Smooth muscle cell (in vitro differentiated cells): Measurements from ENCODE around the gene SHTN1. TPM values are rescaled to one million over a fixed set of nuclear protein-coding genes. Genes with fewer than 3 reads are reported as not detected.

Experiments used
- DNase-seq: peaks from one replicate; lab custom pipeline; 2025; ENCODE audit not compliant: unreplicated experiment; lab: John Stamatoyannopoulos, UW
- H2AFZ ChIP-seq: fragments of 200-600 bp; sonication (generic); 2 replicates; pipeline ENCODE4 v1.6.0; 2016; ENCODE audit warnings: antibody characterized with exemption, low read depth, mild to moderate bottlenecking
- H3F3A ChIP-seq: fragments of 200-600 bp; sonication (generic); 2 replicates; pipeline ENCODE4 v1.6.0; 2017; ENCODE audit warnings: antibody characterized with exemption, low read depth
- H3K27ac ChIP-seq: fragments of 200-600 bp; sonication (generic); 2 replicates; pipeline ENCODE4 v1.5.1; 2016; ENCODE audit warnings: low read depth, mild to moderate bottlenecking
- H3K27me3 ChIP-seq: fragments of 200-600 bp; sonication (generic); 2 replicates; pipeline ENCODE4 v1.6.1; 2016; ENCODE audit warnings: low read depth, mild to moderate bottlenecking
- H3K36me3 ChIP-seq: fragments of 200-600 bp; sonication (generic); 2 replicates; pipeline ENCODE4 v1.5.1; 2016; ENCODE audit warnings: low read depth
- H3K4me1 ChIP-seq: fragments of 200-600 bp; sonication (generic); 2 replicates; pipeline ENCODE4 v1.5.1; 2016; ENCODE audit warnings: low read depth
- H3K4me2 ChIP-seq: fragments of 200-600 bp; sonication (generic); 2 replicates; pipeline ENCODE4 v1.6.0; 2016; ENCODE audit warnings: mild to moderate bottlenecking
- H3K4me3 ChIP-seq: fragments of 200-600 bp; sonication (generic); 2 replicates; pipeline ENCODE4 v1.5.1; 2016; ENCODE audit warnings: mild to moderate bottlenecking
- H3K79me2 ChIP-seq: fragments of 200-600 bp; sonication (generic); 2 replicates; pipeline ENCODE4 v1.6.0; 2016; ENCODE audit warnings: low read depth, mild to moderate bottlenecking
- H3K9ac ChIP-seq: fragments of 200-600 bp; sonication (generic); 2 replicates; pipeline ENCODE4 v1.6.0; 2016; ENCODE audit warnings: low read depth
- H3K9me3 ChIP-seq: fragments of 200-600 bp; sonication (generic); replicated peaks from 2 replicates; pipeline ENCODE4 v1.5.1; 2016; ENCODE audit warnings: low read depth
- H4K20me1 ChIP-seq: fragments of 200-600 bp; sonication (generic); 2 replicates; pipeline ENCODE4 v1.6.0; 2016; ENCODE audit warnings: low read depth
- CTCF ChIP-seq: fragments of 200-600 bp; sonication (generic); IDR thresholded peaks from 2 replicates; pipeline ENCODE4 v1.5.1; 2017; ENCODE audit warnings: borderline replicate concordance, mild to moderate bottlenecking, antibody characterized with exemption; ENCODE audit not compliant: insufficient read depth, poor library complexity, severe bottlenecking
- WGBS: methylation state at CpG from one replicate; pipeline ENCODE4 v1.1.7; 2016; ENCODE audit warnings: low lambda C conversion rate; 5-methylcytosine and 5-hydroxymethylcytosine counted together
- polyA plus RNA-seq: library from polyadenylated mRNA; unstranded; fragments of >200 nt; fragmentation: Nextera tagmentation; extraction: Ambion mirVana; gene quantifications from 2 replicates; pipeline ENCODE4 v1.2.1, GENCODE V29; 2016
- total RNA-seq: library from RNA; depleted of rRNA; stranded (reverse); fragments of >200 nt; gene quantifications from 2 replicates; pipeline ENCODE4 v1.2.3, GENCODE V29; 2014

SHTN1 gene
- total and polyA plus RNA-seq, 2 experiments from 2014 or later, result 1.3 to 39.2 TPM

- Histone ChIP-seq H3K27me3 (no peaks in the 10 kb centered on the region), H3K9me3 (no peaks in the 10 kb centered on the region), H4K20me1 (no peaks in the 10 kb centered on the region), H3K36me3 (no peaks in the 10 kb centered on the region), H3K27ac (peak overlapping the region; percentile 10), H2AFZ (no peak overlapping the region), H3K4me1 (no peaks in the 10 kb centered on the region), H3K4me3 (no peak overlapping the region), H3K4me2 (no peak overlapping the region), H3F3A (no peaks in the 10 kb centered on the region), H3K9ac (no peak overlapping the region), H3K79me2 (no peaks in the 10 kb centered on the region)
- no peak for DNase-seq
- TF ChIP-seq CTCF, result no peak
- WGBS, result 86% methylated on average over 5 of the region's 5 CpGs
Measured at GRCh38 chr10:116960066-116960776, 44.8 kb downstream of the SHTN1 start.

DNA sequence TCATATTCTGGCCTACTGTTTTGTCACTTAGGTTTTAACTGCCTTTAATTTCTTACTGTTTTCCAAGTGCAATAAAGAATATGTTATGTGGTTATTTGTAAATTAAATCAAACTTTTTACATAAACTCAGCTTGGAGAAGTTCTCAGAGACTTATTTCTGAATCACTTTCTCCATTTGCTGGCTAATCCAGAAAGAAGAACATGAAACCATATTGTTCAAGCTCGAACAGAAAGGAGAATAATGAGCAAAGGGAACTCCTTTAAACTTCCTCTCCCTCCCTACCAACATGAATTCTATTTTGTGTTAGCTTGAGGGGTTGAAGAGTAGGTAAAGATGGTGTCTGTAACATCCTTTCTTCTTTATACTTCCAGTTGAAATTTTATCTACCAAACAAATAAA is 52.3 kb downstream of the SHTN1 start:
- Histone ChIP-seq H3K9me3 (no peaks in the 10 kb centered on the region), H3K4me1 (peaks cover 2% of the 10 kb centered on the region), H3K9ac (no peak overlapping the region), H4K20me1 (no peaks in the 10 kb centered on the region), H3K27ac (no peak overlapping the region), H3K27me3 (no peaks in the 10 kb centered on the region), H2AFZ (no peak overlapping the region), H3K4me2 (no peak overlapping the region), H3F3A (peaks cover 4% of the 10 kb centered on the region), H3K79me2 (no peaks in the 10 kb centered on the region), H3K4me3 (no peak overlapping the region), H3K36me3 (no peaks in the 10 kb centered on the region)
- 97% methylated on average over 1 of the region's 1 CpG for WGBS
- DNase-seq, result no peak
- TF ChIP-seq CTCF, result no peak

DNA sequence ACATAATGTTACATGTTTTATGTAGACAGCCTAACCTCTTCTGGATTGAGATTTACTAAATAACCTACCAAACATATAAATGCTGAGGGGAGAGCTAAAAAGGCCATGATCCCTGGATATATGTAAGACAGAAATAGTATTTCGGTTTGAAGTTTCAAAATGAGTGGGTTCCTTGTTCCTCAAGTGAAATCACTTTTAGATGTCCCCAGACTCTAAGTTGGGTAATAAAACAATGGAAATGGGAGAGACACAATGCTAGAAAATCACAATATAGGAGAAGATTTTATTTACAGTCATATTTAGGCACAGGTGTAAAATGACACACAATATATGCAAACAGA is 56.5 kb downstream of the SHTN1 start:
- DNase-seq, result no peak
- peaks cover 4% of the 10 kb centered on the region for H3F3A ChIP-seq
- H3K9ac ChIP-seq, result no peak overlapping the region
- no peak overlapping the region for H2AFZ ChIP-seq
- no peak for TF ChIP-seq CTCF
- H3K4me1 ChIP-seq, result peaks cover 7% of the 10 kb centered on the region
- no peak overlapping the region for H3K4me3 ChIP-seq
- no peaks in the 10 kb centered on the region for H4K20me1 ChIP-seq
- H3K4me2 ChIP-seq, result no peak overlapping the region
- no peaks in the 10 kb centered on the region for H3K36me3 ChIP-seq
- no peaks in the 10 kb centered on the region for H3K27me3 ChIP-seq
- WGBS, result 94% methylated on average over 1 of the region's 1 CpG
- H3K9me3 ChIP-seq, result no peaks in the 10 kb centered on the region
- peak overlapping the region; percentile 74 for H3K27ac ChIP-seq
- no peaks in the 10 kb centered on the region for H3K79me2 ChIP-seq
